ENCODE results near the gene DLG2.

DLG2 gene

DNA sequence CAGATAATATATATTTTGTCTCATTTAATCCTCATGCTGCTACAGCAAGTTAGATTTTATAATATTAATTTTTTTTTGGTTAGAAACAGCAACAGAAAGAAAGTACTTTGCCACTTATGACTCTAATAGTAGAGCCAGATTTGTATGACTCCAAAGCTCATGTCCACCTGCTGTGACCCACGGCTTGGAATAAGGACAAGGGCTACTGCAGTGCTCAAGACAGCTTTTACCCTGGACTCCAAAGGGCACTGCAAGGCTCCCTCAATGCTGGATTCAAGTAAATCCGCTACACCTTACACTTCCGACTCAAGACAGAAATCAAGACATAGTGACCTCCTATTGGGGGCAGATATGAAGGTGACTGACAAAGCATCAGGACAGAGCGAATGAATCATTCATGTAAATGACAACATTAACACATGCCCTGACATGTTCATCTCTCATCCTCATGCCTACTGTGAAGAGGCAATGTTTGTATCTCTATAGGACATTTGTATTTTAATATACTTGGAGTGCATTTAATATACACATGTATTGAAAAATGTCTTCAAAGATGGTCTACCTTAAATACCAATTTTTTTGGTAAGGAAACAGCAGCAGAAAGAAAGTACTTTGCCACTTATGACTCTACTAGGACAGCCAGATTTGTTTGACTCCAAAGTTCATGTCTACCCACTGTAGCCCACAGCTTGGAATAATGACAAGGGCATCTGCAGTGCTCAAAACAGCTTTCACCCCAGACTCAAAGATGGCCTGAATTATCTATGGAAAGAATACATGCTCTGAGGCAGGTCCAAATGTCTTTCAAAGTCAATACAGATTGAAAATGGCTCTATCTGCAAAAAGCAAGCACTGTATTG is 1965.4 kb downstream of the DLG2 start:
- DNase-seq (ENCODE audit: low read depth) = no peak
- H3K4me3 ChIP-seq (ENCODE audit: low read depth, low read length) = no peak overlapping the region
- TF ChIP-seq, protein P1, sequence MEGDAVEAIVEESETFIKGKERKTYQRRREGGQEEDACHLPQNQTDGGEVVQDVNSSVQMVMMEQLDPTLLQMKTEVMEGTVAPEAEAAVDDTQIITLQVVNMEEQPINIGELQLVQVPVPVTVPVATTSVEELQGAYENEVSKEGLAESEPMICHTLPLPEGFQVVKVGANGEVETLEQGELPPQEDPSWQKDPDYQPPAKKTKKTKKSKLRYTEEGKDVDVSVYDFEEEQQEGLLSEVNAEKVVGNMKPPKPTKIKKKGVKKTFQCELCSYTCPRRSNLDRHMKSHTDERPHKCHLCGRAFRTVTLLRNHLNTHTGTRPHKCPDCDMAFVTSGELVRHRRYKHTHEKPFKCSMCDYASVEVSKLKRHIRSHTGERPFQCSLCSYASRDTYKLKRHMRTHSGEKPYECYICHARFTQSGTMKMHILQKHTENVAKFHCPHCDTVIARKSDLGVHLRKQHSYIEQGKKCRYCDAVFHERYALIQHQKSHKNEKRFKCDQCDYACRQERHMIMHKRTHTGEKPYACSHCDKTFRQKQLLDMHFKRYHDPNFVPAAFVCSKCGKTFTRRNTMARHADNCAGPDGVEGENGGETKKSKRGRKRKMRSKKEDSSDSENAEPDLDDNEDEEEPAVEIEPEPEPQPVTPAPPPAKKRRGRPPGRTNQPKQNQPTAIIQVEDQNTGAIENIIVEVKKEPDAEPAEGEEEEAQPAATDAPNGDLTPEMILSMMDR (IDR thresholded peaks at IDR 0.05; ENCODE audit: low read depth, low read length, missing control alignments) = no peak

DNA sequence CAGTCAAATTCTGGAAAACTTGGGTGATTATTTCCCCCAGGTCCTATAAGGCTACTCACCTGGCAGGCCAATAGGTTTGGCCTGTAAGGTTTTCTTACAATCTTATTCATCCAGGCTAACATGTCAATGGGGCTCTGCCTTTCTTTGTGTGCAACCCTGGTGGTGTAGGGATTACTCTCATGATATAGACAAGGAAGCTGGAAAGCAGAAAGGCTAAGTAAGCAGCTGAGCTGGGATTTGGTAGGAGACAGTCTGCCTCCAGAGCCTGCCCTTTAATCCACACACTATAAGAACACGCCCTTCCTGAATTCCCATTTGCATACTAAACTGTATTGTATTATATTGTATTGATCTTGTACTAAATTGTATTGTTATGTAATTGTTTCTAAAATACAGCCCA is 1967.7 kb downstream of the DLG2 start:
- no peak for DNase-seq (ENCODE audit: low read depth)
- no peak overlapping the region for H3K4me3 ChIP-seq (ENCODE audit: low read depth, low read length)

DNA sequence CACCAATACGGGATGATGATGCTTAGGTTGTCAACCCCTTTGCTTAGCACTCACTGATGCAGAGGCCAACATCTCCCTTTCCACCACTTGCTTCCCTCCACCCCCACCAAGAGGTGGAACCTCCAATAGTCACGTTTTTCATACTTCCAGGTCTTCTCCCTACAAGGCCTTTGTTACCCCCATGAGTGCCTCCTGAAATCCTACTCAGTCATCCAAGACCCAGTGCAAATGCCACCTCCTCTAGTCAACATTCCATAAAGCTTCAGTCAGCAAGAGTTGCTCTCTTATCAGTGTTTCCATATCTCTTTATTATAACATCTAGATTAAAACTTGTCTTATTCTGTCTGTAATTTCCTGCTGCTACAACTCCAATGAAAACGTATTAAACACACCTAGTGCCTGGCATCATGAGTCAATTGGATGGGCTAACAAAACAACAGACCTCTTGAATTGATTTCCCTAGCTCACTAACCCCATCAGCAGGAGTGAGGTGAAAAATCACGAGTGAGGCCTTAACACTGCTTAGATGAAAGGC is 1970.3 kb downstream of the DLG2 start:
- no peak for DNase-seq (ENCODE audit: low read depth)
- TF ChIP-seq, protein P1 (IDR thresholded peaks at IDR 0.05; ENCODE audit: low read depth, low read length, missing control alignments) = no peak
- H3K4me3 ChIP-seq (ENCODE audit: low read depth, low read length) = no peak overlapping the region

More for the DNA sequence above, 1967.7 kb downstream of the DLG2 start:
- TF ChIP-seq, protein P1 (IDR thresholded peaks at IDR 0.05; ENCODE audit: low read depth, low read length, missing control alignments) = no peak

DNA sequence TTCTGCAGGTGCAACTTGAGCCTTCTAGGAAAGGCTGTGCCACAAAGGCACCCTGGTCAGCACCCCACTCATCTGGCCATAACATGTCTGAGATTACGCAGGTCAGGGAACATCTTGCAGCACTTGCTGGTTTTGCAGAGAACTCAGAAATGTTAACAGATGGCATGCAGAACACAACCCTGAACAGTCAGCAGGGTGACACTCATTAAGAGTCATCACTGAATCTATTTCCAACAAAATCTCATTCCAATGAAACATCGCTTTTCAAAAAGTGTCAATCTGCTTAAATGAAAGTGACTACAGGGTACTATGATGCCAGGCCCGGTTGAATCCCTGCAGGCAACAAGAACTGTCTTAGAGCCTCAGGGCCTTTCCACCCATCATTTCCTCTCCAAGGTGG is 1971.2 kb downstream of the DLG2 start:
- no peak overlapping the region for H3K4me3 ChIP-seq (ENCODE audit: low read depth, low read length)
- no peak for DNase-seq (ENCODE audit: low read depth)
- TF ChIP-seq, protein P1 (IDR thresholded peaks at IDR 0.05; ENCODE audit: low read depth, low read length, missing control alignments) = no peak

DNA sequence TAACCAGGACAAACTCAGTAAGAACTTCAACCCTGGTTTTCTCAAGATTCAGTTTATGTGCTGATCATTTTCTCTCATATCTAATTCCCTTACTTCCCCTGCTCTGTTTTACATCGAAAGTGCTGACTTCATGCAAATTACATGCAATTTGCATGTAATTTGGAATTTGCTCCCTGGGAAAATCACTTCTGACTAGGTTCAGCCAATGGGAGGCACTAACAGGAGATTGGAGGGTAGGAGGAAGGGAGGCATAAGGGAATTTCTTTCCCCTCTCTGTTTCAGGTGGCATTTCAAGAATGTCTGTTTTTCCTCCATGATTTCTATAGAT is 1977.7 kb downstream of the DLG2 start:
- no peak overlapping the region for H3K4me3 ChIP-seq (ENCODE audit: low read depth, low read length)
- TF ChIP-seq, protein P1 (IDR thresholded peaks at IDR 0.05; ENCODE audit: low read depth, low read length, missing control alignments) = no peak
- no peak for DNase-seq (ENCODE audit: low read depth)

DNA sequence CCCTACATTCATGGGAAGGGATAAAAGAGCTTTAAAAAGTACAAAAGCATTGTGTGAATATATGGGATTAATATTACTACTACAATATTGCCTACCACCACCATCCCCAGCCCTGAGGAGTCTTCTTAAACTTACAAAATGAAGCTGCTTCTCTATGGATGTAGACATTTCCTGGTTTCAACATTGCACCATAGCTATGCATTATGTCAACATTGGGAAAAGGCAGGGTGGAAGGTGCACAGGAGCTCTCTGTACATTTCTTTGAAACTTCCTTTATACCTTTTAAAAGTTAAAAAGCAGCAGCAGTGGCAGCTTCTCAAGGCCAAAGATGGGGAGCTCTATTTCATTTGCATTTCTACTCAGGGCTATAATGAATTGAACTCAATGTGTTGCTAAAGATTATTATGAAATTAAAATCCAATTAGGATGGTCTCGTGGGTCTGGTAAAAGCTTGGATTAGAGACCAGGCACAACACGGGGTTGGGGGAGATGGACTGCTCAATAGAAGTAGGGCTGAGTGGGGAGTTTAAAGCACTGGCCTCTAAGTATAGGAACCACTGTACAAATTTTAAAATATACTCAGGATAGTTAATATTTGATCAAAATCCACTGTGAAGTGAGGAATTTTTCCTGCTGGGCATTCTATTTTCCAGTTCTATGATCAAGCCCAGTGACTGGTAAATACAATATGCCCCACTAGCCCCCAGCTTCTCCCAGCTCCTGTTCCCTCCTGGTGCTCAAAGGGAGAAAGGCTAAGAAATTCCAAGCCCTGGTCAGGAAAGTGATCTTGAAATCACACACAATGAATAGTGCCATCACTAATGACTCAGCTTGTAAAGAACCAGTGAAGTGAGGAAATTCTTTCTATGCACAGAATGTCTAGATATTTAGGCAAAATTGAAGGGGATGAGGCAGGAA is 1978.3 kb downstream of the DLG2 start:
- no peak overlapping the region for H3K4me3 ChIP-seq (ENCODE audit: low read depth, low read length)
- DNase-seq (ENCODE audit: low read depth) = no peak
- TF ChIP-seq, protein P1 (IDR thresholded peaks at IDR 0.05; ENCODE audit: low read depth, low read length, missing control alignments) = no peak

All from GM12864 (cell line).